GM18508 (cell line): ENCODE measurements around the gene ZXDC.

Source experiments
- ATAC-seq: cut with Tn5 transposase; IDR thresholded peaks from one replicate; pipeline ENCODE4 v1.9.1; 2021; ENCODE audit warnings: moderate number of reproducible peaks; ENCODE audit not compliant: insufficient read depth, unreplicated experiment

Gene ZXDC

GRCh38 chr3:126401611-126402160 is 74.0 kb downstream of the ZXDC start:
- no peak for ATAC-seq

- no peak for ATAC-seq
These were observed 75.9 kb downstream of the ZXDC start for GRCh38 chr3:126399756-126400155.

- ATAC-seq: peak; percentile 68
These were observed 76.3 kb downstream of the ZXDC start for GRCh38 chr3:126399351-126399735.

DNA sequence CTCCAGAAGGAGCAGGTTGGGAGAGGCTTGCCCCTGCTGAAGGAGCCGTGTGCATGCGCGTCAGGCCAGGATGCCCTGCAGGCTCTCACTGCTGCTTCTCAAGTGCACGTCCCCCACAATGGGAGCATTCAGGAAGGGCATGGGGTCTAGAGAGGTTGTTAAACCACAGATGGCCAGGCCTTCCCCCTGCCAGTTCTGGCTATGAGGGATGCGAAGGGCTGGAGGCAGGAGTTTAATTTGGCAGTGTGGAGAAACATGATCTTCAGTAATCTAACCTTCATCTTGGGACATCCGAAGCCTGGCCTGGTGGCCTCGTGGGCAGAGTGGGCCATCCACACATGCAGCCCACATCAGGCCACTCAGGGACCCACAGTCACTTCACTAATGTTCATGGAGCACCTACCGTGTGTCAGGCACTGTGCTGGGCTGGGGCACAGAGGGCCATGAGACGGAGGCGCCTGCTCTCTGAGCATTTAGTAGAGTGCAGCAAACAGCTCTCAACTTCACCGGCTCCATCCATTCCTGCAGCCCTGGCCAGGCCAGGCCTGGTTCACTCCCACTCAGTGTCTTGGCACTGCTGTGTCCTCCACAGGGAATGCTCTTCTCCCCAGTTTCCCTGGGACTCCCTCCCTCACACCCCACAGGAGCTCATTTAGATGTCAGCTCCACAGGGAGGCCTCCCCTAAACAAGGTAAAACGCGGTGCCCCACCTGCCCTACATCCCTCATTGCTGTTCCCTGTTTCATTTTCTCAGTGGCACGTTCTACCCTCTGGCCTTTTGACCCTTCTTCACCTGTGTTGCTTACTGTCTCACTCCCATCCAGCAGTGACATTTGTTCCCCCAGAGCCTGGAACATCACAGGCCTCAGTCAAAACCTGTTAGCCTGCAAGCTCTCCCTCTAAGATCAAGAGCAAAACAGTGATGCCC is 77.0 kb downstream of the ZXDC start:
- ATAC-seq: no peak

GRCh38 chr3:126397610-126398422 is 77.9 kb downstream of the ZXDC start:
- no peak for ATAC-seq

DNA sequence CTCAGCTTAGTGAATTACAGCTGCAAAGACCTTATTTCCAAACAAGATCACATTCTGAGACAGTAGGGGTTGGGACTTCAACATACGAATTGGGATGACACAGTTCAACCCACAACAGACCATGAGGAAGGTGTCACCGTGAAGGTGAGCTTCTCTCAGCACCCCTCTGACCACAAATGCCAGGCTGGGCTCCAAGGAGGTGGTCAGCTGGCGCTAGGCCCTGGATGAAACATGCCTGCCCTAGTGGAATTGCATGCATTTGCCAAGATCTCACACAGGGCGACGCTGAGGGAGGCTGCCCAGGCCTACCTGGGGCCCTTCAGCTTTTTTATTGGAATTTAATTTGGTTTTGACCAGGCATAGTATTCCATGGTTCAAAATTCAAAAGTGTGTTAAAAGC is 79.2 kb downstream of the ZXDC start:
- no peak for ATAC-seq

- no peak for ATAC-seq
These were observed 79.7 kb downstream of the ZXDC start for GRCh38 chr3:126395846-126396513.

DNA sequence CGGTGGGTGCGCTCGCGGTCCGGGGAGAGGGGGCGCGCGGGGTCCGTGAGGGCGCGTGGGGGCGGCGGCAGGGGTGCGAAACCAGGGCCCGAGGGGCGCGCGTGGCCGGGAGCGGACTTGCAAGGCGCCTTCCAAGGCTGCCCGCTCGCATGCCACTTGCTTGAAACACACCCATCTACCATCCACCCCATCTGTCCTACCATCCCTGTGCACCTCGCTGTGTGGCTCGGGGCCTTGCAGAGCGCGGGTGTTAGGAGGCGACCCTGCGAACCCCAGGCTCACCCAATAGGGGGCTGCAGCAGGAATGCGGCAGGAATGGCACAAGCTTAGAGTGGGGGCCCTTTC is 80.7 kb downstream of the ZXDC start:
- no peak for ATAC-seq

- ATAC-seq: no peak
These were observed 81.3 kb downstream of the ZXDC start, which contains the start of gene CFAP100 for GRCh38 chr3:126394179-126394976. Gene CFAP100 (plus strand): TSS chr3:126394909. CDS start chr3:126396001, 1,092 bp downstream.

- ATAC-seq: no peak
These were observed 82.1 kb downstream of the ZXDC start for GRCh38 chr3:126393563-126393962.

DNA sequence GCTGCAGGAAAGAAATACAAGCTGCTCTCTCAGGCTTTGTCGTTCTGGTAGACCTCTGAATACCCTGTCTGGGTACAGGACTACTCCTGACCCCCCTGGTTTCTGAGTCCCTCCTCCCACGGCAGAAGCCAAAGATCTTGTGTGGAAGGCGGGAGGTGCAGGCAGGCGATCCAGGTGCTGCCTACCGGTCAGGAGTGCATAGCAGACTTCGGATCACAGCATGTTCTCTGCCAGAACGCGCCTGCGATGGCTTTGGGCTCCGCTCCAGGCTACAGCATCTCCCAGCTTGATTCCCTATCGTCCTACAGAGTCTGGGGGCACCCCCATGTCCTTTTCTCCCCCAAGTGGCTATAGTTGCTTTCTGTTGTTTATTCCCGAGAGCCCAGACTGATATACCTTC is 83.4 kb downstream of the ZXDC start:
- no peak for ATAC-seq

- no peak for ATAC-seq
These were observed 84.1 kb downstream of the ZXDC start for GRCh38 chr3:126391631-126392030.

DNA sequence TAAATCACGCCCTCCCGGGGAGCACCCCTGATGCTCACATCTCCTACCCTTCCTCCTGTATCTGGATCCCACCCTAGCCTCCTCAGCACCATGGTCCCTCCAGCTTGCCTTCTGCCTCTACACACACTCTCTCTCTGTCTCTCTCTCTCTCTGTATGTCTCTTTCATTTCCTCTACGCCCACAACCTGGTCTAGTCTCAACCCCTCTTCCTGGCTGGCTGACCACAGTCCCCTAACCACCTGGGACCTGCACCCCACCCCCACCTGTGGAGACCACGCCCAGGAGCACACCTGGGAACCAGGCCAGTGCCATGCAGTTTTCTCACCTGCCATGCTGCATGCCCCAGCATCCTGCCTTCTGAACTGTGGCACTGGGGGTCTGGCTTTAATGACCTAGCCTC is 84.9 kb downstream of the ZXDC start:
- no peak for ATAC-seq

GRCh38 chr3:126390201-126390600 is 85.5 kb downstream of the ZXDC start:
- no peak for ATAC-seq

DNA sequence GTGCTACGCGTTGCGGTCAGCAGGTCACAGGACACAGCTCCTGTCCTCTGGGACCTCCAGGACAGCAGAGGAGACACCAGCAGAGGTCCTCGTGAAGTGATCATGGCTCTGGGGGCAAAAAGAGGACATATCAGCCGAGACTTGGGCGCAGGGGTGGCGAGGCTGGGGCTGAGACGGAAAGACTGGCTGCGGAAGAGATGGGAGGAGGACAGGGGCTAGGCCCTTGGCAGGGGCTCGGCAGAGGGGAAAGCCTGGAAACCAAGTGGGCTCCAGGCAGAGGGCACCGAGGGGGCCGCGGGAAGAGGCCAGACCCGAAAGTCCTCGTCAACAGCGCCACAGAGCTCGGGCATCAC is 85.9 kb downstream of the ZXDC start:
- no peak for ATAC-seq

DNA sequence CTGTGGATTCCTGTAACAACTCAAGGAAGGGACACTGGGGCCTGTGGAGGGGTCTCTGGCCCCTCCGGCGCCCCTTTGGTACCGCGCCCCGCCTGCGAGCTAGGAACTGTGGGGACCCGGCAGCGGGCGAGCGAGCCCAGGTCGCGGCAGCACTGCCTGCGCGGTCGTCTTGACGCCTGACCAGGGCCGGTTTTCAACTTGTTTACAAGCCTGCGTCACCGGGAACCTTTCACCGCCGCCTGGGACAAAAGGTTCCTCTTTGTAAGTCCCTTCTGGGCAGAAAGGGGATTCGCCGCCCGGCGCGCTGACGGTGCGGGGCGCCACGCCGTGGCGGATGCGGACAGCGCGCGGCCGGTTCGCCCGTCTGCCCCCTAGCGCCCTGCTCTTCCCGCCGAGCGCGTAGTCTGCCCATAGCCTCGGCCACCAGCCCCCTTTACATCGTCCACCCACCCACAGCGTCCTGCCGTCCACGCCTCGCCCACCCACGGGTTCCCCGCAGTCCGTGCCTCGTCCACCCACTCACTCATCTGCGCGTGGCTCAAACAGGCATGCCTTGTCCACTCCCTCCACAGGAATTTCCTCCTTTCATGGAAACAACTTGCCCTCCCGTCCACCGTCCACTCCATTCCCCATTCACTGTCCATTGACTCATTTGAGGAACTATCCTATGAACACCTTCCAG is 86.4 kb downstream of the ZXDC start:
- ATAC-seq: no peak
